HG02852 (cell line): ENCODE measurements around the gene METTL16.
"Not testable (repeated sequence)": the region's sequence is repeated elsewhere in the genome, so short reads cannot be mapped to it uniquely, and the experiment has no call there.

Experiments used
- ATAC-seq: cut with Tn5 transposase; IDR thresholded peaks from one replicate; pipeline ENCODE4 v1.9.1; 2021; ENCODE audit warnings: mild to moderate bottlenecking, moderate library complexity; ENCODE audit not compliant: unreplicated experiment

Gene METTL16

GRCh38 chr17:2507015-2507414 is 4.7 kb downstream of the METTL16 start:
- ATAC-seq: not testable (repeated sequence)

- no peak for ATAC-seq
These were observed 8.1 kb downstream of the METTL16 start for GRCh38 chr17:2503627-2504026.

- ATAC-seq: no peak
These were observed 8.7 kb downstream of the METTL16 start for GRCh38 chr17:2502871-2503580.

- ATAC-seq: no peak
These were observed 11.2 kb downstream of the METTL16 start for GRCh38 chr17:2500446-2500845.

- not testable (repeated sequence) for ATAC-seq
These were observed 22.4 kb downstream of the METTL16 start for GRCh38 chr17:2489286-2489685.

GRCh38 chr17:2487306-2487705 is 24.4 kb downstream of the METTL16 start:
- ATAC-seq: no peak

- not testable (repeated sequence) for ATAC-seq
These were observed 25.0 kb downstream of the METTL16 start for GRCh38 chr17:2486709-2487108.

- ATAC-seq: no peak
These were observed 25.7 kb downstream of the METTL16 start for GRCh38 chr17:2485970-2486369.

GRCh38 chr17:2485543-2485942 is 26.1 kb downstream of the METTL16 start:
- no peak for ATAC-seq

GRCh38 chr17:2484876-2485275 is 26.8 kb downstream of the METTL16 start:
- no peak for ATAC-seq

- ATAC-seq: no peak
These were observed 28.6 kb downstream of the METTL16 start for GRCh38 chr17:2483084-2483483.

GRCh38 chr17:2482218-2482617 is 29.5 kb downstream of the METTL16 start:
- ATAC-seq: no peak

GRCh38 chr17:2481760-2482159 is 29.9 kb downstream of the METTL16 start:
- no peak for ATAC-seq

GRCh38 chr17:2478458-2478857 is 33.2 kb downstream of the METTL16 start:
- ATAC-seq: no peak

GRCh38 chr17:2475056-2475455 is 36.6 kb downstream of the METTL16 start:
- no peak for ATAC-seq

GRCh38 chr17:2474371-2474770 is 37.3 kb downstream of the METTL16 start:
- ATAC-seq: no peak

GRCh38 chr17:2468270-2468669 is 43.4 kb downstream of the METTL16 start:
- no peak for ATAC-seq

- ATAC-seq: no peak
These were observed 44.8 kb downstream of the METTL16 start for GRCh38 chr17:2466931-2467330.

GRCh38 chr17:2462481-2462880 is 49.2 kb downstream of the METTL16 start:
- no peak for ATAC-seq

- ATAC-seq: no peak
These were observed 51.8 kb downstream of the METTL16 start for GRCh38 chr17:2459917-2460271.

- ATAC-seq: no peak
These were observed 53.8 kb downstream of the METTL16 start for GRCh38 chr17:2457913-2458312.

- no peak for ATAC-seq
These were observed 55.2 kb downstream of the METTL16 start for GRCh38 chr17:2456475-2456874.

- ATAC-seq: no peak
These were observed 55.7 kb downstream of the METTL16 start for GRCh38 chr17:2455956-2456355.
